ENCODE data around the gene MAGEB16.

DNA sequence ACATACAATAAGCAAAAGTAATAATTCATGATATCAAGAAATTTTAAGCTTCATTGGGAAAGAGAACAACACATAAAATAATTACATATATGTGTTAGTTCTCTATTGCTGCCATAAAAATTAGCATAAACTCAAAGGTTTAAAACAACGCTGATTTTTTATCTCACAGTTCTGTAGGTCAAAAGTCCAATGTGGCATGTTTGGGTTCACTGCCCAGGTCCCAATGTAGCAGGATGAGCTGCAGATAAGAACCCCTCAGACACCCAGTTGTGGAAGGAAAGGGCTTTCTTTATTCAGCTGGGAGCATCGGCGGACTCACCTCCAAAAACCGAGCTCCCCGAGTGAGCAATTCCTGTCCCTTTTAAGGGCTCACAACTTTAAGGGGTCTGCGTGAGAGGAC, 13.1 kb upstream of the MAGEB16 start:
- TF ChIP-seq, protein P1, sequence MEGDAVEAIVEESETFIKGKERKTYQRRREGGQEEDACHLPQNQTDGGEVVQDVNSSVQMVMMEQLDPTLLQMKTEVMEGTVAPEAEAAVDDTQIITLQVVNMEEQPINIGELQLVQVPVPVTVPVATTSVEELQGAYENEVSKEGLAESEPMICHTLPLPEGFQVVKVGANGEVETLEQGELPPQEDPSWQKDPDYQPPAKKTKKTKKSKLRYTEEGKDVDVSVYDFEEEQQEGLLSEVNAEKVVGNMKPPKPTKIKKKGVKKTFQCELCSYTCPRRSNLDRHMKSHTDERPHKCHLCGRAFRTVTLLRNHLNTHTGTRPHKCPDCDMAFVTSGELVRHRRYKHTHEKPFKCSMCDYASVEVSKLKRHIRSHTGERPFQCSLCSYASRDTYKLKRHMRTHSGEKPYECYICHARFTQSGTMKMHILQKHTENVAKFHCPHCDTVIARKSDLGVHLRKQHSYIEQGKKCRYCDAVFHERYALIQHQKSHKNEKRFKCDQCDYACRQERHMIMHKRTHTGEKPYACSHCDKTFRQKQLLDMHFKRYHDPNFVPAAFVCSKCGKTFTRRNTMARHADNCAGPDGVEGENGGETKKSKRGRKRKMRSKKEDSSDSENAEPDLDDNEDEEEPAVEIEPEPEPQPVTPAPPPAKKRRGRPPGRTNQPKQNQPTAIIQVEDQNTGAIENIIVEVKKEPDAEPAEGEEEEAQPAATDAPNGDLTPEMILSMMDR (IDR thresholded peaks at IDR 0.05; ENCODE audit: low read depth, low read length, poor library complexity, severe bottlenecking), result no peak
- no peak for TF ChIP-seq EZH2phosphoT487 (IDR thresholded peaks at IDR 0.05; ENCODE audit: borderline replicate concordance, low read length)
